Measurements from ENCODE around the gene UNC5CL.

The UNC5CL gene

DNA sequence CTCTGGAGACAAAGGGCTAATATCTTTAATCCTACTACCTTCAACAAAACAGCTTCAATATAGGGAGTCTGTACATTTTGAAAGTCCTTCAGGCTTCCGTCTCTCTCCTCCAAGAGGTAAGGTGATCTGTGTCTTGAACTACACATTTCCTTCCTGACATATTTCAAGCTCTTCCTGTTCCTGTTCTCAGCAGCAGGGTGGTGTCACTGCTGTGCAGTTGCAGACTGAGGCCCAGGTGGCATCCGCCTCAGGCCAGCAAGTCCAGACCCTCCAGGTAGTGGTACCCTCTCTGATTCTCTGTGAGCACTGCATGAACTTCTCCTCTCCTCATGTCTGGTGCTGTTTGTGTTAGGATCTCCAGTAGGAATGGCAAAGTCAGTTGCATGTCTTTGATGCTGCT, 41.6 kb upstream of the UNC5CL start:
- no peak overlapping the region for H3K14ac ChIP-seq (ENCODE audit: low read length)
- H3K9ac ChIP-seq (ENCODE audit: low read length): no peak overlapping the region
- H2AFZ ChIP-seq (ENCODE audit: insufficient read depth, low read length, poor library complexity): no peak overlapping the region
- H3K23ac ChIP-seq (ENCODE audit: low read length): no peak overlapping the region
- H3K79me1 ChIP-seq (ENCODE audit: low read length): no peaks in the 10 kb centered on the region
- H3K18ac ChIP-seq (ENCODE audit: low read length): peak overlapping the region; percentile 53
- no peak overlapping the region for H4K91ac ChIP-seq (ENCODE audit: low read depth, low read length)
- H3K4me3 ChIP-seq (ENCODE audit: low read depth, low read length): no peak overlapping the region
- WGBS (ENCODE audit: extremely low coverage, insufficient coverage, insufficient read length): no CpG with 5 or more reads among the region's 2 CpGs
- H2AK5ac ChIP-seq (ENCODE audit: low read length): no peak overlapping the region
- H2BK12ac ChIP-seq (ENCODE audit: low read length): no peak overlapping the region
- no peak overlapping the region for H3K4me2 ChIP-seq (ENCODE audit: low read length)
- H3K79me2 ChIP-seq (ENCODE audit: control insufficient read depth, insufficient read depth, low read length, poor library complexity): peaks cover 8% of the 10 kb centered on the region
- DNase-seq: no peak
- no peak overlapping the region for H2BK120ac ChIP-seq (ENCODE audit: insufficient read depth, low read length, poor library complexity)
- H4K8ac ChIP-seq (ENCODE audit: low read depth, low read length): no peak overlapping the region
- H3K4me1 ChIP-seq (ENCODE audit: control insufficient read depth in 1 of 2, insufficient read depth in 2 of 2, low read length in 2 of 2): no peaks in the 10 kb centered on the region
- peaks cover 16 to 22% of the 10 kb centered on the region in 2 experiments for H3K36me3 ChIP-seq (ENCODE audit: control insufficient read depth in 1 of 2, insufficient read depth in 2 of 2, low read length in 2 of 2)
- H3K9me3 ChIP-seq (ENCODE audit: insufficient read depth, low read depth, low read length): no peaks in the 10 kb centered on the region
- H4K12ac ChIP-seq (ENCODE audit: low read depth, low read length): no peak overlapping the region
- no peaks in the 10 kb centered on the region for H3K27me3 ChIP-seq (ENCODE audit: insufficient read depth, low read length)
- no peak overlapping the region for H3K27ac ChIP-seq (ENCODE audit: low read depth, low read length)
- peak overlapping the region; percentile 72 for H3K4ac ChIP-seq (ENCODE audit: low read depth, low read length)
- H2BK5ac ChIP-seq (ENCODE audit: low read depth, low read length, poor library complexity): no peak overlapping the region

DNA sequence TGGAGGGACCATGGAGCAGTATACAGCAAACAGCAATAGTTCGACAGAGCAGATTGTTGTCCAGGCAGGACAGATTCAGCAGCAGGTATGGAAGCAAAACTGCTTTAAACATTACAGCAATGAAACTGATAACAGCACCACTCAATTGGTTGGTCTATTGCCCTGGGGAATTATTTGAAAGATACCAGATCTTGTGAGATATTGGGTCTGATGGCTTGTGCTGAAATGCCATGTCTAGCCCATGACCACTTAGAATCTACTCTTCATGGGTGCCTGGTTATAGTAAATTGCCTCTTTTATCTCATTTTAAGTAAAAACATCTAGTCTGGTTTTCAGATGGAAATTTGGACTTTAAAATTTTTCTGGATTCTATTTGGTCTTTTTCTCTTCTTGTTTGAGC, 40.1 kb upstream of the UNC5CL start:
- Histone ChIP-seq H3K9ac (ENCODE audit: low read length) (no peak overlapping the region), H4K8ac (ENCODE audit: low read depth, low read length) (no peak overlapping the region), H3K18ac (ENCODE audit: low read length) (no peak overlapping the region), H3K36me3 (ENCODE audit: control insufficient read depth in 1 of 2, insufficient read depth in 2 of 2, low read length in 2 of 2) (peaks cover 11 to 18% of the 10 kb centered on the region in 2 experiments), H4K91ac (ENCODE audit: low read depth, low read length) (no peak overlapping the region), H2BK5ac (ENCODE audit: low read depth, low read length, poor library complexity) (no peak overlapping the region), H3K27me3 (ENCODE audit: insufficient read depth, low read length) (no peaks in the 10 kb centered on the region), H3K79me1 (ENCODE audit: low read length) (no peaks in the 10 kb centered on the region), H2BK12ac (ENCODE audit: low read length) (no peak overlapping the region), H3K23ac (ENCODE audit: low read length) (no peak overlapping the region), H3K79me2 (ENCODE audit: control insufficient read depth, insufficient read depth, low read length, poor library complexity) (peaks cover 13% of the 10 kb centered on the region), H3K4me3 (ENCODE audit: low read depth, low read length) (no peak overlapping the region), H3K4me2 (ENCODE audit: low read length) (no peak overlapping the region), H4K12ac (ENCODE audit: low read depth, low read length) (no peak overlapping the region), H3K9me3 (ENCODE audit: insufficient read depth, low read depth, low read length) (no peaks in the 10 kb centered on the region), H3K4me1 (ENCODE audit: control insufficient read depth in 1 of 2, insufficient read depth in 2 of 2, low read length in 2 of 2) (peaks cover 2 to 4% of the 10 kb centered on the region in 2 experiments), H2AK5ac (ENCODE audit: low read length) (no peak overlapping the region), H3K4ac (ENCODE audit: low read depth, low read length) (peak overlapping the region; percentile 67), H3K14ac (ENCODE audit: low read length) (no peak overlapping the region), H2BK120ac (ENCODE audit: insufficient read depth, low read length, poor library complexity) (no peak overlapping the region), H2AFZ (ENCODE audit: insufficient read depth, low read length, poor library complexity) (no peak overlapping the region), H3K27ac (ENCODE audit: low read depth, low read length) (no peak overlapping the region)
- no CpG with 5 or more reads among the region's 1 CpG for WGBS (ENCODE audit: extremely low coverage, insufficient coverage, insufficient read length)
- DNase-seq: no peak

DNA sequence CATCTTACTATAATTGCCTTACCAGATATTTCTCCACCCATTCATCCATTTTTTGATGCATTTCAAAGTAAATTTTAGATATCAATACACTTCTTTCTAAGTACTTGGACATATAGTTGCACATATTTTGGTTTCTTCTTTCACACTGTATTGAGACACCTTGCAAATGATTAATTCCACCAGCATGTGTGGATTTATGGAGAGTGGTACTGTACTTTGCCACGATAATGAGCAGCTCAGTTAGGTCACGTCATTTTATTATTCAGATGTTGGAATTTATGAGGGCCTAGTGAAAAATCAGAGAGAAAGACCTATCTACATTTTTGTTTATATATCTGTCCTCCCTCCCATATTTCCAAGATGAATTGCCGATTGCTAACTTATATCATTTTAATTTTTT, 39.1 kb upstream of the UNC5CL start:
- no peak overlapping the region for H3K4ac ChIP-seq (ENCODE audit: low read depth, low read length)
- H3K18ac ChIP-seq (ENCODE audit: low read length): no peak overlapping the region
- no peak overlapping the region for H4K8ac ChIP-seq (ENCODE audit: low read depth, low read length)
- no peak overlapping the region for H4K91ac ChIP-seq (ENCODE audit: low read depth, low read length)
- H3K4me1 ChIP-seq (ENCODE audit: control insufficient read depth in 1 of 2, insufficient read depth in 2 of 2, low read length in 2 of 2): peaks cover 2 to 4% of the 10 kb centered on the region in 2 experiments
- H3K27ac ChIP-seq (ENCODE audit: low read depth, low read length): no peak overlapping the region
- H3K14ac ChIP-seq (ENCODE audit: low read length): no peak overlapping the region
- DNase-seq: no peak
- no peak overlapping the region for H3K4me2 ChIP-seq (ENCODE audit: low read length)
- peaks cover 5% of the 10 kb centered on the region for H3K79me1 ChIP-seq (ENCODE audit: low read length)
- H3K27me3 ChIP-seq (ENCODE audit: insufficient read depth, low read length): no peaks in the 10 kb centered on the region
- H3K9me3 ChIP-seq (ENCODE audit: insufficient read depth, low read depth, low read length): no peaks in the 10 kb centered on the region
- no CpG with 5 or more reads among the region's 3 CpGs for WGBS (ENCODE audit: extremely low coverage, insufficient coverage, insufficient read length)
- H2BK120ac ChIP-seq (ENCODE audit: insufficient read depth, low read length, poor library complexity): no peak overlapping the region
- no peak overlapping the region for H3K9ac ChIP-seq (ENCODE audit: low read length)
- H2BK12ac ChIP-seq (ENCODE audit: low read length): no peak overlapping the region
- H2AK5ac ChIP-seq (ENCODE audit: low read length): no peak overlapping the region
- no peak overlapping the region for H2BK5ac ChIP-seq (ENCODE audit: low read depth, low read length, poor library complexity)
- H2AFZ ChIP-seq (ENCODE audit: insufficient read depth, low read length, poor library complexity): no peak overlapping the region
- no peak overlapping the region for H4K12ac ChIP-seq (ENCODE audit: low read depth, low read length)
- peaks cover 10 to 16% of the 10 kb centered on the region in 2 experiments for H3K36me3 ChIP-seq (ENCODE audit: control insufficient read depth in 1 of 2, insufficient read depth in 2 of 2, low read length in 2 of 2)
- no peak overlapping the region for H3K23ac ChIP-seq (ENCODE audit: low read length)
- peaks cover 21% of the 10 kb centered on the region for H3K79me2 ChIP-seq (ENCODE audit: control insufficient read depth, insufficient read depth, low read length, poor library complexity)
- no peak overlapping the region for H3K4me3 ChIP-seq (ENCODE audit: low read depth, low read length)

DNA sequence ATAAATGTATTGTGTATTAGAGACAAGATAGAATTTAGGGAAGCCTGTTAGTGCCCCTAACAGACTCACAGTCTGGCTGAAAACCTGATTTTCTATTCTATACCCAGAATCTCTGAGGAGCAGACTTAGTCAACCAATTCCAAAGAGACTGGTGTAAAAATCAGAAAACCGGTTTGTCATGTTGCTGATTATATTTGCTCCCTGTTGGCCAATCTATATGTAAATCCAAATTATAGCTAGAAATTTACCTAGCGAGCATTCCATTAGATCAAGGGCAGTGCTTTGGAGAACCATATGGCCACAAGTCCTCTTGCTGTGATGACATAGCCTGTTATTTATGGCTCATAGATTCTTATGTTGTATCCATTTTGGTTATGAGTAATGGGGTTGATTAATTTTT, 38.5 kb upstream of the UNC5CL start:
- no peak overlapping the region for H3K4me2 ChIP-seq (ENCODE audit: low read length)
- peak in 1 of 2 donors; percentile 41 for DNase-seq
- H3K9ac ChIP-seq (ENCODE audit: low read length): no peak overlapping the region
- H3K4me3 ChIP-seq (ENCODE audit: low read depth, low read length): no peak overlapping the region
- no peaks in the 10 kb centered on the region for H3K9me3 ChIP-seq (ENCODE audit: insufficient read depth, low read depth, low read length)
- H4K8ac ChIP-seq (ENCODE audit: low read depth, low read length): no peak overlapping the region
- H3K79me2 ChIP-seq (ENCODE audit: control insufficient read depth, insufficient read depth, low read length, poor library complexity): peaks cover 22% of the 10 kb centered on the region
- H3K36me3 ChIP-seq (ENCODE audit: control insufficient read depth in 1 of 2, insufficient read depth in 2 of 2, low read length in 2 of 2): peaks cover 10 to 16% of the 10 kb centered on the region in 2 experiments
- no peak overlapping the region for H2AK5ac ChIP-seq (ENCODE audit: low read length)
- no CpG with 5 or more reads among the region's 2 CpGs for WGBS (ENCODE audit: extremely low coverage, insufficient coverage, insufficient read length)
- H4K12ac ChIP-seq (ENCODE audit: low read depth, low read length): no peak overlapping the region
- H3K79me1 ChIP-seq (ENCODE audit: low read length): peaks cover 10% of the 10 kb centered on the region
- no peak overlapping the region for H2BK120ac ChIP-seq (ENCODE audit: insufficient read depth, low read length, poor library complexity)
- no peak overlapping the region for H3K27ac ChIP-seq (ENCODE audit: low read depth, low read length)
- no peak overlapping the region for H2BK12ac ChIP-seq (ENCODE audit: low read length)
- H3K4me1 ChIP-seq (ENCODE audit: control insufficient read depth in 1 of 2, insufficient read depth in 2 of 2, low read length in 2 of 2): peaks cover 2 to 4% of the 10 kb centered on the region in 2 experiments
- H3K23ac ChIP-seq (ENCODE audit: low read length): no peak overlapping the region
- no peak overlapping the region for H4K91ac ChIP-seq (ENCODE audit: low read depth, low read length)
- H3K18ac ChIP-seq (ENCODE audit: low read length): no peak overlapping the region
- H3K4ac ChIP-seq (ENCODE audit: low read depth, low read length): peak overlapping the region; percentile 94
- no peak overlapping the region for H3K14ac ChIP-seq (ENCODE audit: low read length)
- no peak overlapping the region for H2BK5ac ChIP-seq (ENCODE audit: low read depth, low read length, poor library complexity)
- no peaks in the 10 kb centered on the region for H3K27me3 ChIP-seq (ENCODE audit: insufficient read depth, low read length)
- no peak overlapping the region for H2AFZ ChIP-seq (ENCODE audit: insufficient read depth, low read length, poor library complexity)

Data from trophoblast cell (in vitro differentiated cells and primary cell).